Measurements from ENCODE around the gene TMEM200A. TPM values are rescaled to one million over a fixed set of nuclear protein-coding genes. Genes with fewer than 3 reads are reported as not detected.

TMEM200A gene
- total and polyA plus RNA-seq, 2 donors (not counting 1 experiment from before 2014, with no cell fraction given): 0.13 to 0.37 TPM

GRCh38 chr6:130435181-130435580 is 69.4 kb downstream of the TMEM200A start:
- no CpG with 5 or more reads among the region's 4 CpGs for WGBS (ENCODE audit: insufficient coverage)
- CTCF ChIA-PET: no interaction called here
- Histone ChIP-seq H3K9me3 (ENCODE audit: control extremely low read depth in 1 of 3, control insufficient read depth in 2 of 3, insufficient read depth in 1 of 3, low read length in 2 of 3) (no peaks in the 10 kb centered on the region), H3K27me3 (replicated peaks in 1 of 4; ENCODE audit: control extremely low read depth in 1 of 4, control insufficient read depth in 3 of 4, insufficient read depth in 4 of 4, low read length in 3 of 4) (no peaks in the 10 kb centered on the region), H3K27ac (ENCODE audit: low read length in 2 of 2) (no peak overlapping the region), H3K36me3 (replicated peaks in 1 of 2; ENCODE audit: control extremely low read depth in 1 of 2, control insufficient read depth in 1 of 2, extremely low read depth in 1 of 2, insufficient read depth in 2 of 2, low read length in 1 of 2) (no peaks in the 10 kb centered on the region), H2AFZ (ENCODE audit: insufficient read depth, low read depth, low read length, poor library complexity, severe bottlenecking) (no peak overlapping the region), H3K79me2 (ENCODE audit: control insufficient read depth, insufficient read depth, low read length) (no peaks in the 10 kb centered on the region), H3K4me2 (replicated peaks; ENCODE audit: low read depth, low read length, poor library complexity, severe bottlenecking) (no peak overlapping the region), H3K4me1 (ENCODE audit: control insufficient read depth in 2 of 2, insufficient read depth in 2 of 2, low read length in 2 of 2) (no peaks in the 10 kb centered on the region), H4K20me1 (ENCODE audit: control insufficient read depth, insufficient read depth, low read length, poor library complexity, severe bottlenecking) (no peaks in the 10 kb centered on the region), H3K4me3 (ENCODE audit: control extremely low read depth in 1 of 5, extremely low read depth in 1 of 5, insufficient read depth in 1 of 5, low read depth in 2 of 5, low read length in 4 of 5) (no peak overlapping the region), H3K9ac (ENCODE audit: low read length) (no peak overlapping the region)
- DNase-seq: no peak
- Mint-ChIP-seq H3K9me3 (ENCODE audit: insufficient read depth) (no peaks in the 10 kb centered on the region), H3K27me3 (no peaks in the 10 kb centered on the region), H3K27ac (no peak overlapping the region), H3K4me3 (no peak overlapping the region), H3K4me1 (no peaks in the 10 kb centered on the region)
- intact Hi-C loops (cut with micrococcal nuclease): no loop called here
- TF ChIP-seq EZH2 (IDR thresholded peaks at IDR 0.05; ENCODE audit: borderline replicate concordance, insufficient read depth, low read depth, low read length, poor library complexity, severe bottlenecking): no peak
- TF ChIP-seq CTCF (IDR thresholded peaks at IDR 0.05): no peak
- POLR2A ChIA-PET: no interaction called here
- ATAC-seq (ENCODE audit: low read depth): no peak

- no peak overlapping the region for H2AFZ ChIP-seq (ENCODE audit: insufficient read depth, low read depth, low read length, poor library complexity, severe bottlenecking)
- no peak overlapping the region for H3K9ac ChIP-seq (ENCODE audit: low read length)
- H3K4me1 ChIP-seq (ENCODE audit: control insufficient read depth in 2 of 2, insufficient read depth in 2 of 2, low read length in 2 of 2): no peaks in the 10 kb centered on the region
- no peaks in the 10 kb centered on the region for H3K9me3 Mint-ChIP-seq (ENCODE audit: insufficient read depth)
- no peak for ATAC-seq (ENCODE audit: low read depth)
- intact Hi-C loops (cut with micrococcal nuclease): no loop called here
- no peaks in the 10 kb centered on the region for H4K20me1 ChIP-seq (ENCODE audit: control insufficient read depth, insufficient read depth, low read length, poor library complexity, severe bottlenecking)
- no peak overlapping the region for H3K27ac ChIP-seq (ENCODE audit: low read length in 2 of 2)
- H3K79me2 ChIP-seq (ENCODE audit: control insufficient read depth, insufficient read depth, low read length): no peaks in the 10 kb centered on the region
- TF ChIP-seq EZH2 (IDR thresholded peaks at IDR 0.05; ENCODE audit: borderline replicate concordance, insufficient read depth, low read depth, low read length, poor library complexity, severe bottlenecking) (no peak), CTCF (IDR thresholded peaks at IDR 0.05) (no peak)
- H3K27me3 Mint-ChIP-seq: no peaks in the 10 kb centered on the region
- no peaks in the 10 kb centered on the region for H3K4me1 Mint-ChIP-seq
- no peak for DNase-seq
- H3K27me3 ChIP-seq (replicated peaks in 1 of 4; ENCODE audit: control extremely low read depth in 1 of 4, control insufficient read depth in 3 of 4, insufficient read depth in 4 of 4, low read length in 3 of 4): no peaks in the 10 kb centered on the region
- no peak overlapping the region for H3K4me2 ChIP-seq (replicated peaks; ENCODE audit: low read depth, low read length, poor library complexity, severe bottlenecking)
- ChIA-PET POLR2A (no interaction called here), CTCF (no interaction called here)
- no peaks in the 10 kb centered on the region for H3K9me3 ChIP-seq (ENCODE audit: control extremely low read depth in 1 of 3, control insufficient read depth in 2 of 3, insufficient read depth in 1 of 3, low read length in 2 of 3)
- no peak overlapping the region for H3K4me3 ChIP-seq (ENCODE audit: control extremely low read depth in 1 of 5, extremely low read depth in 1 of 5, insufficient read depth in 1 of 5, low read depth in 2 of 5, low read length in 4 of 5)
- no peak overlapping the region for H3K4me3 Mint-ChIP-seq
- no peaks in the 10 kb centered on the region for H3K36me3 ChIP-seq (replicated peaks in 1 of 2; ENCODE audit: control extremely low read depth in 1 of 2, control insufficient read depth in 1 of 2, extremely low read depth in 1 of 2, insufficient read depth in 2 of 2, low read length in 1 of 2)
- WGBS (ENCODE audit: insufficient coverage): no CpG with 5 or more reads among the region's 1 CpG
- no peak overlapping the region for H3K27ac Mint-ChIP-seq
These were observed 72.1 kb downstream of the TMEM200A start for GRCh38 chr6:130437961-130438360.
